ENCODE results near the gene COMMD7.

Gene COMMD7

GRCh38 chr20:32743237-32744112, at the start of gene COMMD7:
TSS of gene COMMD7 (minus strand) at chr20:32743467. CDS start at chr20:32743391, 76 bp downstream.
- peaks cover 0 to 7% of the 10 kb centered on the region in 2 donors for H3K36me3 Mint-ChIP-seq
- peak; percentile 76 for DNase-seq

GRCh38 chr20:32792731-32793458, 49.6 kb upstream of the COMMD7 start:
- H3K4me1 Mint-ChIP-seq = peaks cover 40 to 53% of the 10 kb centered on the region in 2 donors
- ATAC-seq (replicated peaks) = peak in 1 of 2 donors; percentile 1
- H3K36me3 Mint-ChIP-seq = no peaks in the 10 kb centered on the region
- H3K4me3 Mint-ChIP-seq = peak overlapping the region; percentile 25 to 30
- peak overlapping the region; percentile 47 for H3K27ac Mint-ChIP-seq
- no peaks in the 10 kb centered on the region for H3K9me3 Mint-ChIP-seq
- H3K27me3 Mint-ChIP-seq = no peaks in the 10 kb centered on the region
- no peak for DNase-seq

More at GRCh38 chr20:32743237-32744112, at the start of gene COMMD7:
- no peaks in the 10 kb centered on the region for H3K9me3 Mint-ChIP-seq
- H3K27me3 Mint-ChIP-seq = no peaks in the 10 kb centered on the region
- H3K4me1 Mint-ChIP-seq = peaks cover 20 to 33% of the 10 kb centered on the region in 2 donors
- peak within 1 kb of the TSS; percentile 98 for H3K27ac Mint-ChIP-seq
- peak; percentile 86 to 87 for ATAC-seq (replicated peaks)
- H3K4me3 Mint-ChIP-seq = peak within 1 kb of the TSS; percentile 94 to 96

GRCh38 chr20:32792316-32792715, 49.0 kb upstream of the COMMD7 start:
- ATAC-seq (replicated peaks) (peak; percentile 95), DNase-seq (peak; percentile 85)
- H3K4me3 Mint-ChIP-seq = peak overlapping the region; percentile 25 to 30
- H3K27me3 Mint-ChIP-seq = no peaks in the 10 kb centered on the region
- peaks cover 40 to 53% of the 10 kb centered on the region in 2 donors for H3K4me1 Mint-ChIP-seq
- H3K9me3 Mint-ChIP-seq = no peaks in the 10 kb centered on the region
- no peak overlapping the region for H3K27ac Mint-ChIP-seq
- H3K36me3 Mint-ChIP-seq = no peaks in the 10 kb centered on the region

- DNase-seq (no peak), ATAC-seq (replicated peaks) (no peak)
- Mint-ChIP-seq H3K4me3 (no peak overlapping the region), H3K27me3 (no peaks in the 10 kb centered on the region), H3K9me3 (no peaks in the 10 kb centered on the region), H3K36me3 (no peaks in the 10 kb centered on the region), H3K27ac (no peak overlapping the region), H3K4me1 (peaks cover 33 to 42% of the 10 kb centered on the region in 2 donors)
Measured at GRCh38 chr20:32790751-32791057, 47.4 kb upstream of the COMMD7 start.

GRCh38 chr20:32789896-32790750, 46.9 kb upstream of the COMMD7 start:
- no peaks in the 10 kb centered on the region for H3K9me3 Mint-ChIP-seq
- no peaks in the 10 kb centered on the region for H3K36me3 Mint-ChIP-seq
- no peak overlapping the region for H3K4me3 Mint-ChIP-seq
- H3K4me1 Mint-ChIP-seq = peaks cover 31 to 42% of the 10 kb centered on the region in 2 donors
- peak; percentile 61 for DNase-seq
- no peaks in the 10 kb centered on the region for H3K27me3 Mint-ChIP-seq
- ATAC-seq (replicated peaks) = peak; percentile 58 to 64
- no peak overlapping the region for H3K27ac Mint-ChIP-seq

GRCh38 chr20:32787168-32787567, 43.9 kb upstream of the COMMD7 start:
- H3K36me3 Mint-ChIP-seq = no peaks in the 10 kb centered on the region
- H3K4me1 Mint-ChIP-seq = peaks cover 19 to 24% of the 10 kb centered on the region in 2 donors
- H3K27me3 Mint-ChIP-seq = no peaks in the 10 kb centered on the region
- DNase-seq (no peak), ATAC-seq (replicated peaks) (no peak)
- H3K27ac Mint-ChIP-seq = no peak overlapping the region
- H3K4me3 Mint-ChIP-seq = no peak overlapping the region
- no peaks in the 10 kb centered on the region for H3K9me3 Mint-ChIP-seq

GRCh38 chr20:32786059-32786760, 42.9 kb upstream of the COMMD7 start:
- Mint-ChIP-seq H3K4me1 (peaks cover 13 to 20% of the 10 kb centered on the region in 2 donors), H3K4me3 (no peak overlapping the region), H3K36me3 (no peaks in the 10 kb centered on the region), H3K27me3 (no peaks in the 10 kb centered on the region), H3K27ac (no peak overlapping the region), H3K9me3 (no peaks in the 10 kb centered on the region)
- no peak for ATAC-seq (replicated peaks)
- DNase-seq = no peak

- DNase-seq (no peak), ATAC-seq (replicated peaks) (no peak)
- H3K36me3 Mint-ChIP-seq = no peaks in the 10 kb centered on the region
- no peak overlapping the region for H3K4me3 Mint-ChIP-seq
- peaks cover 4 to 6% of the 10 kb centered on the region in 2 donors for H3K4me1 Mint-ChIP-seq
- H3K9me3 Mint-ChIP-seq = no peaks in the 10 kb centered on the region
- no peak overlapping the region for H3K27ac Mint-ChIP-seq
- H3K27me3 Mint-ChIP-seq = no peaks in the 10 kb centered on the region
Measured at GRCh38 chr20:32784369-32785080, 41.3 kb upstream of the COMMD7 start.

- ATAC-seq (replicated peaks) (no peak), DNase-seq (no peak)
- Mint-ChIP-seq H3K4me1 (peaks cover 12 to 25% of the 10 kb centered on the region in 2 donors), H3K4me3 (no peak overlapping the region), H3K36me3 (no peaks in the 10 kb centered on the region), H3K27ac (no peak overlapping the region), H3K27me3 (no peaks in the 10 kb centered on the region), H3K9me3 (no peaks in the 10 kb centered on the region)
Measured at GRCh38 chr20:32780749-32781655, 37.7 kb upstream of the COMMD7 start.

GRCh38 chr20:32780278-32780677, 37.0 kb upstream of the COMMD7 start:
- no peaks in the 10 kb centered on the region for H3K27me3 Mint-ChIP-seq
- H3K9me3 Mint-ChIP-seq = no peaks in the 10 kb centered on the region
- no peaks in the 10 kb centered on the region for H3K36me3 Mint-ChIP-seq
- peaks cover 13 to 26% of the 10 kb centered on the region in 2 donors for H3K4me1 Mint-ChIP-seq
- no peak for ATAC-seq (replicated peaks)
- DNase-seq = no peak
- no peak overlapping the region for H3K27ac Mint-ChIP-seq
- H3K4me3 Mint-ChIP-seq = no peak overlapping the region

GRCh38 chr20:32779500-32780211, 36.4 kb upstream of the COMMD7 start:
- ATAC-seq (replicated peaks) = no peak
- H3K27me3 Mint-ChIP-seq = no peaks in the 10 kb centered on the region
- no peaks in the 10 kb centered on the region for H3K9me3 Mint-ChIP-seq
- H3K27ac Mint-ChIP-seq = peak overlapping the region; percentile 51
- DNase-seq = no peak
- no peaks in the 10 kb centered on the region for H3K36me3 Mint-ChIP-seq
- peaks cover 14 to 26% of the 10 kb centered on the region in 2 donors for H3K4me1 Mint-ChIP-seq
- H3K4me3 Mint-ChIP-seq = no peak overlapping the region

Data from stimulated activated naive B cell treated with anti-CD40 and anti-IgM and Interleukin-4, amounts not matched to agents 10 μg/mL and 1 μg/mL and 100 μg/mL, for 72 hours (primary cell).